Measurements from ENCODE around the gene XYLT1.

The XYLT1 gene

DNA sequence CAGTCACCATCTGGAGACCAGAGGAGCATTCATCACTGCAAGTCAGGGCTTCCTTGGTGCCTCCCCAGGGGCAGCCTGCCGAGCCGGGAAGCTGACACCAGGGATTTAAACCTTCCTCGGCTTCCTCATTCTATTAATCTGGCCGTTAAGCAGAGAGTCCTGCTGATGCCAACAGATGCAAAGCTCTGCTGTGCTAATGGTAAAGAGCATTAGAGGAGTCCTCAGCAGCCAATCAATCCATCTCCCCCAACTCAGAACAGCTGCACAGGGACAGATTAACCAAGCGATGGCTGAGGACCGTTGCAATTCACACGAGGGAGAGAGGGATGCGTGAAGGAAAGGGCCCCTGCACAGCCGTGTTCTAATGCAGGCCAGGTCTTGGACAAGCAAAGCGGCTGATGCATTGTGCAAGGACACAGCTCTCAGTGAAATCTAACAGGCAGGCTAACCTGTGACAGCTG is 116.6 kb downstream of the XYLT1 start:
- H3K4me3 ChIP-seq (ENCODE audit: low read length) = no peak overlapping the region
- TF ChIP-seq, protein P1, sequence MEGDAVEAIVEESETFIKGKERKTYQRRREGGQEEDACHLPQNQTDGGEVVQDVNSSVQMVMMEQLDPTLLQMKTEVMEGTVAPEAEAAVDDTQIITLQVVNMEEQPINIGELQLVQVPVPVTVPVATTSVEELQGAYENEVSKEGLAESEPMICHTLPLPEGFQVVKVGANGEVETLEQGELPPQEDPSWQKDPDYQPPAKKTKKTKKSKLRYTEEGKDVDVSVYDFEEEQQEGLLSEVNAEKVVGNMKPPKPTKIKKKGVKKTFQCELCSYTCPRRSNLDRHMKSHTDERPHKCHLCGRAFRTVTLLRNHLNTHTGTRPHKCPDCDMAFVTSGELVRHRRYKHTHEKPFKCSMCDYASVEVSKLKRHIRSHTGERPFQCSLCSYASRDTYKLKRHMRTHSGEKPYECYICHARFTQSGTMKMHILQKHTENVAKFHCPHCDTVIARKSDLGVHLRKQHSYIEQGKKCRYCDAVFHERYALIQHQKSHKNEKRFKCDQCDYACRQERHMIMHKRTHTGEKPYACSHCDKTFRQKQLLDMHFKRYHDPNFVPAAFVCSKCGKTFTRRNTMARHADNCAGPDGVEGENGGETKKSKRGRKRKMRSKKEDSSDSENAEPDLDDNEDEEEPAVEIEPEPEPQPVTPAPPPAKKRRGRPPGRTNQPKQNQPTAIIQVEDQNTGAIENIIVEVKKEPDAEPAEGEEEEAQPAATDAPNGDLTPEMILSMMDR (conservative IDR thresholded peaks at IDR 0.05; ENCODE audit: low read length) = no peak
- DNase-seq (ENCODE audit: low read depth) = no peak

DNA sequence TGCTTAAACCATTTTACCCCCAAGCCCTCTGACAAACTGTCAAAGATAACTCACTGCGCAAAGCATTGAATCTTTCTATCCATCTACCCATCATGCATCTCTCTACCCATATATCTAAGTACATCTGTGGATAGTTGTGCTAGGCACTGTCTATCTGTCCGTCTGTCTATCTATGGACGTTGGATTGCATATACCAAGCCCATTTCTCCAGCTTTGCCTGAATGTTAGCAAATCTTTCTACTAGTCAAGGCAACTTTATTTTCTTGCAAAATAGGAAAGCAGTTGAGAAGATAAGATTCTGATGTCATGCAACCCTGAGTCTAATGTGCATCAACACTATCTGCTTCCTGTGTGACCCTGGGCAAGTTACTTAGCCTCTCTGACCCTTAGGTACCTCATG is 117.2 kb downstream of the XYLT1 start:
- no peak for DNase-seq (ENCODE audit: low read depth)
- no peak overlapping the region for H3K4me3 ChIP-seq (ENCODE audit: low read length)
- TF ChIP-seq, protein P1 (conservative IDR thresholded peaks at IDR 0.05; ENCODE audit: low read length) = no peak

DNA sequence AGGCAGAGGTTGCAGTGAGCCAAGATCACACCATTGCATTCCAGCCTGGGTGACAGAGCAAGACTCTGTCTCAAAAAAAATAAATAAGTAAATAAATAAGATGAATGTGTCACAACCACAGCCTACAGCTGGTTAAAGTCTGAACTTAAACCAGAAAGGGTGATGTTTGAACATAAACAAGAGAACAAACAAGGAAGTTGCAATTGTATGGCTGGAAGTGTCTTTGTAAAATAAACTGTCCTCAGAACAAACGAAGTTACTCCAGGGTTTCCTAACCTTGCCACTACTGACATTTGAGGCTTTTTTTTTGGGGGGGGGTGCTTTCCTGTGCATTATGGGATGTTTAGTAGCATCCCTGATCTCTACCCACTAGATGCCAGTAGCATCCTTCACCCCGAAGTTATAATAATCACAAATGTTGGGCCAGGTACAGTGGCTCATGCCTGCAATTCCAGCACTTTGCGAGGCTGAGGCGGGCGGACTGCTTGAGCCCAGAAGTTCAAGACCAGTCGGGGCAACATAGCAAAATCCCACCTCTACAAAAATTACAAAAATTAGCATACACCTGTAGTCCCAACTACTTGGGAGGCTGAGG is 119.2 kb downstream of the XYLT1 start:
- TF ChIP-seq, protein P1 (conservative IDR thresholded peaks at IDR 0.05; ENCODE audit: low read length) = no peak
- DNase-seq (ENCODE audit: low read depth) = no peak
- H3K4me3 ChIP-seq (ENCODE audit: low read length) = no peak overlapping the region

DNA sequence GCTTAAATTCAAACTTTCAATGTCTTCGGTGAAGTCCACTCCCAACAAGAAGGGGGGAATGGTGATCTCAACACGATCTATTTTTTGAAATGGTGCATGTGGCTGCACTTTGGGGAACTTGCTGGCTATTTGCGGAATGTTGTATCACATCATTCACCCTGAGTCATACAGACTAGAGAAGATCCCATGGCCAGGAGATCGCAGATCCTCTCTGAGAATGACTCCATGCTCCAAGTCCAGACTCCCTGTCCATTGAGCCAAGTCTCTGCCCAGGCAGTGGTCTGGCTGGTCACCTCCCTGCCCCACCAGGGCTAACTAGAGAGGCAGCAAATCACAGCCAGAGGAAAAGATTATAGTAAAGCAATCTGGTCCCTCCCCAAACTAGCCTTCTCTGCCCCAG is 120.6 kb downstream of the XYLT1 start:
- DNase-seq (ENCODE audit: low read depth) = peak; percentile 81
- TF ChIP-seq, protein P1 (conservative IDR thresholded peaks at IDR 0.05; ENCODE audit: low read length) = no peak
- no peak overlapping the region for H3K4me3 ChIP-seq (ENCODE audit: low read length)

DNA sequence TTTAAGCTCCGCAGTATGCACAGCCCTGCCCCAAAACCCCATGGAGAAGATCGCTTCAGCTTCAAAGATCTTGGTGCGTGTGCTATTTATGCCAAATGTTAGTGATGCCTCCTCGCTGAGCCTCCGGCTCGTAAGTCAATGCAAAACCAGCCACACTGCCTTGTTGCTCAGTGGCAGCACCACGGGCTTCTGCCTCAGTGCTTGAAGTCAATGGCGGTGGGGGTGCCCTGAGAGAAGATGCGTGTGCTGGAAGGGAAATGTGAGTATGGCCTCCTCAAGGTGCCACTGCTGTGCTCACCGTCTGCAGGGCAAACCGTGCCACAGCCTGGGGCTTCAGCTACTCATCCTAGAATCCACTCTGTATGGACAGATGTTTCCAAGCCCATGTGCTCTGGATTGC is 121.9 kb downstream of the XYLT1 start:
- no peak overlapping the region for H3K4me3 ChIP-seq (ENCODE audit: low read length)
- TF ChIP-seq, protein P1 (conservative IDR thresholded peaks at IDR 0.05; ENCODE audit: low read length) = no peak
- no peak for DNase-seq (ENCODE audit: low read depth)

DNA sequence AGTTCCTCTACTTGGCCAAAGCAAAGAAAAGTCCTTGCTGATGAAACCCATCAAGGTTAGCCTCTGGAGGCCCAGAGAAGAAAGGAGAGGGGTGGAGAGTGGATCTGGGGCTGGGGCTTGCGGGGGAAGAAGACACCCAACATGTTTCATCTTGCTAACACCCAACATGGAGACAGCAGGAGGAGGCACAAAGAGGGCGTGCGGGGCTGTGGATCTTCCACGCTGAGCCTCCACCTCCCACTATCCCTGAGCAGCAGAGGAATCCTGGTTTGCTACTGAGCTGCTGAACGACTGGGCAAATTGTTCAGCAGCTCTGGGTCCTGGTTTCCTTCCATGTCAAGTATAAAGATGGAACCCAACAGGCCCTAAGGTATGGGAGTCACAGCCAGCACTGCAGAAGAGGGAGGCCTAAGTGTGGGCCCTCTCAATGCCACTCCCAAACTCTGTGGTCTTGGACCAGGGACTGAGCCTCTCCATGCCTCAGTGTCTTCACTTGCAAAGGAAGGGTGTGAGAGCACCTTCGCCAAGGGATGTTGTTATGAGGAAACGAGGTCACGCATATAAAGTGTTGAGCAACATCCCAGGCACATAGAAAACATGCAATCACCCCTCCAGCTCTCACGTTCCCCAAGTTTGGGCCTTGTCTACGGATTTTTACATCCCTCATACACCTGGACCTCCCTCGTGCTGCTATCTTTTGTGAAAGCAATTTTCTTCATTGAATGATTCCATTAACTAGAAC is 122.5 kb downstream of the XYLT1 start:
- TF ChIP-seq, protein P1 (conservative IDR thresholded peaks at IDR 0.05; ENCODE audit: low read length) = no peak
- DNase-seq (ENCODE audit: low read depth) = no peak
- H3K4me3 ChIP-seq (ENCODE audit: low read length) = no peak overlapping the region

DNA sequence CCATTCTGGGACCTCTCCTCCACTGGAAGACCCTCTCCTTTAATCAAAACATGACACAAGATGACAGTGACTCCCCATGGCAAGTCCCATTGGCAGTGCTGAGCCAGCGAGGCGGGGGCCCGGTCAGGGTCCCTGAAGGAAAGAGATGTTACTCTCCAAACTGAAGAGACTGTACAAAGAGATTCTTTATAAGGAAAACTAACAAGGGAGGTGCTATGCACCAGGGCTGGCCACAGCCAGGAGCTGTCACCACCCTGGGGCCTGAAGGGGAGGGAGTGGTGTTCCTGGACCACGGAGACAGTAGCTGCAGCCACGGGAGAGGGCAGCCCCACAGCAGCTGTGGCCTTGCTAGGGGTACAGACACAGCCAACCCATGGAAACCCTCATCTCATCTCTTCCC is 123.1 kb downstream of the XYLT1 start:
- TF ChIP-seq, protein P1 (conservative IDR thresholded peaks at IDR 0.05; ENCODE audit: low read length) = no peak
- no peak for DNase-seq (ENCODE audit: low read depth)
- H3K4me3 ChIP-seq (ENCODE audit: low read length) = no peak overlapping the region
